Fibroblast of lung (primary cell): ENCODE measurements around the gene DLG2.

Experiments used
- EZH2 ChIP-seq: IDR thresholded peaks from 2 replicates; pipeline ENCODE4 v1.5.1; 2012; ENCODE audit warnings: low read length, control low read depth, mild to moderate bottlenecking; ENCODE audit errors: missing control alignments
- TF ChIP-seq, protein P1 (sequence below), 2 donors: IDR thresholded peaks in 1 of 2; conservative IDR thresholded peaks in 1 of 2; 1 replicate in 1 of 2; 2 replicates in 1 of 2; pipeline ENCODE4 v1.5.1; 2011 to 2012; ENCODE audit warnings: low read length in 2 of 2, control low read depth in 1 of 2, inconsistent platforms in 1 of 2, low read depth in 1 of 2, mild to moderate bottlenecking in 1 of 2

DNA sequence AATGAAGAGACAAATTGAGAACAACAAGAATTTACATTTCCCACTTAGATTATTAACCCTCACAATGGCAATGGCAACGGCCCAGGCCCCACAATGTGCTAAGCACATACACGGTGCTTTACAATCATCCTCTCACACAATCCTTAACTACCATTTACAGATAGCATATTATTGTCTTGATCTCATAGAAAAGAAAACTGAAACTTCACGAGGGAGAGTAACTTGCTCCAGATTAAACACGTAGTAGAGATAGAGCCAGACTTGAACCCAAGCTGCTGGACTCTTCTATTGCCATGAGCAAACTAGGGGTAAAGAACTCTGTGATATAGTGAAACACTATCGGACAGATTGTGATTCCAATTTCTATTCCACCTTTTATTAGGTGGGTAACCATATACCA lies 665.1 kb downstream of the DLG2 start:
- TF ChIP-seq, protein P1, sequence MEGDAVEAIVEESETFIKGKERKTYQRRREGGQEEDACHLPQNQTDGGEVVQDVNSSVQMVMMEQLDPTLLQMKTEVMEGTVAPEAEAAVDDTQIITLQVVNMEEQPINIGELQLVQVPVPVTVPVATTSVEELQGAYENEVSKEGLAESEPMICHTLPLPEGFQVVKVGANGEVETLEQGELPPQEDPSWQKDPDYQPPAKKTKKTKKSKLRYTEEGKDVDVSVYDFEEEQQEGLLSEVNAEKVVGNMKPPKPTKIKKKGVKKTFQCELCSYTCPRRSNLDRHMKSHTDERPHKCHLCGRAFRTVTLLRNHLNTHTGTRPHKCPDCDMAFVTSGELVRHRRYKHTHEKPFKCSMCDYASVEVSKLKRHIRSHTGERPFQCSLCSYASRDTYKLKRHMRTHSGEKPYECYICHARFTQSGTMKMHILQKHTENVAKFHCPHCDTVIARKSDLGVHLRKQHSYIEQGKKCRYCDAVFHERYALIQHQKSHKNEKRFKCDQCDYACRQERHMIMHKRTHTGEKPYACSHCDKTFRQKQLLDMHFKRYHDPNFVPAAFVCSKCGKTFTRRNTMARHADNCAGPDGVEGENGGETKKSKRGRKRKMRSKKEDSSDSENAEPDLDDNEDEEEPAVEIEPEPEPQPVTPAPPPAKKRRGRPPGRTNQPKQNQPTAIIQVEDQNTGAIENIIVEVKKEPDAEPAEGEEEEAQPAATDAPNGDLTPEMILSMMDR (conservative IDR thresholded peaks at IDR 0.05 in 1 of 2, IDR thresholded peaks at IDR 0.05 in 1 of 2; ENCODE audit: low read depth in 1 of 2, low read length in 2 of 2): no peak
- no peak for TF ChIP-seq EZH2
